Fibroblast of skin of back (primary cell): ENCODE results near the gene SPINK1.
"Not testable (repeated sequence)": the region's sequence is repeated elsewhere in the genome, so short reads cannot be mapped to it uniquely, and the experiment has no call there.

Source experiments
- DNase-seq: peaks from one replicate; pipeline ENCODE4 v3.0.0-alpha.2; 2013

SPINK1 gene

DNA sequence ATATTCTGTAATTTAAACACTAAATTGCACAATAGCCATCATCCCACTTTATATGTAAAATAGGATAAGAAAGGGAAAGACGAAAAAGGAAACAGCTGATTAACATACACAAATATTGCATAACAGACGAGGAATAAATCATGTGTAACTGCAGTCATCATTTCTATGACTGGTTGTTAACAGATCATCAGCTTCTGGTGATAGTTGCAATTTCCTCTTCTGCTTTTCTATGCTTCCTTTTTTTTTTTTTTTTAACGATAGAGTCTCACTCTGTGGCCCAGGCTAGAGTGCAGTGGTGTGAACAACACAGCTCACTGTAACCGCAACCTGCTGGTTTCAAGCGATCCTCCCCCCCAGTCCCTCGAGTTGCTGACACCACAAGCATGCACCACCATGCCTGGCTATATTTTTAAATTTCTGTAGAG lies 26.4 kb downstream of the SPINK1 start:
- no peak for DNase-seq

GRCh38 chr5:147804334-147804733 lies 27.1 kb downstream of the SPINK1 start:
- DNase-seq, result no peak

DNA sequence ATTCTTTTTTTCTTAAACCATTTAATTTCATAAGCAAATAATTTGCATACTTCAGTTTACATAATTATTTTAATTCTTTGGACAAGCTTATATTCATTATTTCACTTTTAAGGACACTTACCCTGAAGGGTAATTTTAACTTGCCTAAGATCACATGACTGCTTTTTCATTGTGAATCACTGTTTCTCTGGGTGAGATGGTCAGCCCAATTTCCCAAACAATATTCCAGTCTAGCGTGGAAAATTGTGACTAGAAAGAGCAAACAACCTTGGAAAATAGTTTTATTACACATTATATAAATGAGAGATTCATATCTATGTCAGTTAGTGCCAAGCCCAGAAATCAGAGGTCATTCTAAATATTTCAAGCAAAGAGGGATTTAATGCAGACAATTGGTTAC lies 27.5 kb downstream of the SPINK1 start:
- no peak for DNase-seq

- DNase-seq, result not testable (repeated sequence)
Measured at GRCh38 chr5:147803161-147803560, 28.3 kb downstream of the SPINK1 start.

- DNase-seq, result no peak
Measured at GRCh38 chr5:147801461-147801860, 30.0 kb downstream of the SPINK1 start.

DNA sequence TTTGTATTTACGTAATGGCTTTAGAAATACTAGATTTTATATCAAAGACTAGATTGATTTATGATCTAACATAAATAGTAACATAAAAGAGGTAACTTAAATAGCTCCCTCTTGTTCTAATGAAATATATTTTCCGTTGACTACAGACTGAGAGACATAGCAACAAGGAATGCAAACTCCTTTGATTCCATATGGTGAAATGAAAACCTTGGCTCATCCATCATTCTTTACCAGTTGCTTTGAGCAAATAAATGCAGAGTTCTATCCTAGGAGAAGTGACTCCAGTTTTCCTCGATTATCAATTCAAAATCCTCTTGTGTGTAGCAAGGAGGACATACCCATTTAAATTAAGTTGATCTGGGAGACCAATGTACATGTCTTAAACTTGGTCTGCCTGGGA lies 31.0 kb downstream of the SPINK1 start:
- DNase-seq, result no peak

- DNase-seq, result no peak
Measured at GRCh38 chr5:147796556-147797308, 34.7 kb downstream of the SPINK1 start.

GRCh38 chr5:147791181-147791580 lies 40.3 kb downstream of the SPINK1 start:
- no peak for DNase-seq

DNA sequence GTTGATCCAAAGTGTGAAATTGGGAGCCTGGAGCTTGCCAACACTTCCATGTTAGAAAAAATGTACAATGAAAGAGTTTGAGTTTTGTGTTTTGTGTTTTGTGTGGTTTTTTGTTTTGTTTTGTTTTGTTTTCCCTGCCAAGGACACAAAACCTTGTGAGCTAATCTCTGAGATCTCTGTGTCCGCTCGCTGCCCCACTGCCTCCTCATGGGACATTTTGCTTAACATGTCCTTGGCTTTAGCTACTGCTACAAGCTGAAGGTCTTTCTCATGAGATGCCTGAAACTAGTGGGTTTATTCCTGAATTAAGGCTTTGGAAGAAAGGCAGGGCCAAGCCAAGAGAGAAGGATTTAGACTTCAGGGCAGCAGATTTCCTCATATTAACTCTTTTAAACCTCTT lies 41.7 kb downstream of the SPINK1 start:
- no peak for DNase-seq

GRCh38 chr5:147788023-147788422 lies 43.4 kb downstream of the SPINK1 start:
- no peak for DNase-seq

DNA sequence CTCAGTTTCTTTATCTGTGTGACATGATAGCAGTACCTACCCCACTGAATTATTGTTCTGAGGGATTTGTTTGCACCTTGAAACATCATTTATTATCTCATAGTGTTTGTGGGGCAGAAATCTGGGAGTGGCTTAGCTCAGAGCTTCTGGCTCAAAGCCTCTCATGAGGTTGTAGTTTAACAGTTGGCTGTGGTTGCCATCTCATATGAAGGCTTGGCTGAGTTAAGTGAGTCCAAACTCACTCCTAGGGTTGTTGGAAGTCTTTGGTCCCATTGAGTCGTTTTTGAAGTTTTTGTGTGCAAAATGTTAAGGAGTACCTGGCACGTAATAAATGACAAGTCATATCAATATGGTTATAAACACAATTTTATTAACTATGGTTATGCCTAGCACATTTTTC lies 45.3 kb downstream of the SPINK1 start:
- no peak for DNase-seq

GRCh38 chr5:147784146-147784987 lies 47.1 kb downstream of the SPINK1 start:
- DNase-seq, result no peak

- DNase-seq, result peak; percentile 47
Measured at GRCh38 chr5:147782110-147783028, 49.1 kb downstream of the SPINK1 start, which contains the start of gene JAKMIP2. JAKMIP2 (minus strand) TSS chr5:147782728; CDS start chr5:147671806, 110,922 bp downstream.

- no peak for DNase-seq
Measured at GRCh38 chr5:147780924-147781573, 50.4 kb downstream of the SPINK1 start.

DNA sequence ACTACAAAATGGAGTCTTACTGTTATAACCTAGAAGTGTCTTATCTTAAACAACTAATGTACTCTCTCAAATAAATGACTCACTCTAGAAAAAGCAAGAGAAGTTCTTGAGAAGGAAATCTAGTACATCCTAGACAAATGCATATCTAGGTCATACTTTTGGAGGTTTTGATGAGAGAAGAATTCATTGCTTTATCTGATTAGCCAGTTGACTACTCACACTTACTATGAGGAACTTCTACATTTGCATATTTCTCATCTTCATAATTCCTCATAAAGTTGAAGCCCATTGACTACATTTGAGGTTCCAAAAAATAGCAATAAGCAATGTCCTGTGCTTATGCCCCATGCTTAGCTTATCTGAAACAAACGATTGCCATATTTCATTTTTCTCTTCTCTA lies 51.8 kb downstream of the SPINK1 start:
- DNase-seq, result no peak

DNA sequence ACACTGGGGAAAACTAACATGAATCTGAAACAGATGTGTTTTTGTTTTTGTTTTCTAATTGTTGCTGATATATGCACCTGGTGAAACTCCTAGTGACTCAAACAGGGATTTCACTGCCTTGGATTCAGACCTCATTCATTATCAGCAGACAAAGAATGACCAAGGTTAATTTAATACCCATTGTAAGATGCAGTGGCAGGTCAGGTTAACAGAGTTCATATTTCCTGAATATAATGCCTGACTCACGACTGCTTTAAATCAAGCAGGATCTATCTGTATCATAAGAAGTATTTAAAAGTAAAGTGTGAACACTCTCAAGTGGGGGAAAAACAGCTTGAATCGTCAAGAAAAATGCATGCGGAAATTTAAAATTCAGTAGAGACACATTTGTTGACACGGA lies 54.5 kb downstream of the SPINK1 start:
- no peak for DNase-seq
